Vagina (tissue), 2 donors: Measurements from ENCODE around the gene ANKRD29.

Experiments
- POLR2AphosphoS5 ChIP-seq, 2 donors: sonication (generic); formaldehyde crosslinking; IDR thresholded peaks; one replicate each; pipeline ENCODE4 v1.9.0; 2017; ENCODE audit warnings: antibody characterized with exemption in 2 of 2, mild to moderate bottlenecking in 2 of 2, low read depth in 1 of 2; ENCODE audit not compliant: insufficient read depth in 1 of 2
- TF ChIP-seq, protein P1 (sequence below), 3 experiments: fragments of 450-650 bp in 2 of 3; fragments of 200-600 bp in 1 of 3; sonication (generic) in 1 of 3; IDR thresholded peaks; one replicate each; pipeline ENCODE4 v1.5.1; 2017 to 2019; ENCODE audit warnings: antibody characterized with exemption in 3 of 3, mild to moderate bottlenecking in 2 of 3, moderate library complexity in 2 of 3

DNA sequence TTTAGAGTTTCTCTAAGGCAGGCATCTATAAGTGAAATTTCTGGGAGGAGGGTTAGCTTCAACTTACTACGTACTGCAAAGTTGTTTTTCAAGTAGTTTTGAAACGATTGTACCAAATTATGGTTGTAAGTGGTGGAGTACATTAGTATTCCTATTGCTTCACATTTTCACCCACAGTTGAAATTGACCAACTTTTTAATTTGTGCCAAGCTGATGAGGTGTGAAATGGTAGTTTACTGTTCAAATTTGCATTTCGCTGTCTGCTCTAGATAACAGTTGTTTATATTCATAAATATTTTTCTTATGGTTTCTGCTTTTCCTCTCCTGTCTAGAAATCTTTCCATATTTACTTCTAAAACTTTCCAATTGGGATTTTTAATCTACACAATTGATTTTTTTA lies 95.0 kb downstream of the ANKRD29 start:
- TF ChIP-seq, protein P1, sequence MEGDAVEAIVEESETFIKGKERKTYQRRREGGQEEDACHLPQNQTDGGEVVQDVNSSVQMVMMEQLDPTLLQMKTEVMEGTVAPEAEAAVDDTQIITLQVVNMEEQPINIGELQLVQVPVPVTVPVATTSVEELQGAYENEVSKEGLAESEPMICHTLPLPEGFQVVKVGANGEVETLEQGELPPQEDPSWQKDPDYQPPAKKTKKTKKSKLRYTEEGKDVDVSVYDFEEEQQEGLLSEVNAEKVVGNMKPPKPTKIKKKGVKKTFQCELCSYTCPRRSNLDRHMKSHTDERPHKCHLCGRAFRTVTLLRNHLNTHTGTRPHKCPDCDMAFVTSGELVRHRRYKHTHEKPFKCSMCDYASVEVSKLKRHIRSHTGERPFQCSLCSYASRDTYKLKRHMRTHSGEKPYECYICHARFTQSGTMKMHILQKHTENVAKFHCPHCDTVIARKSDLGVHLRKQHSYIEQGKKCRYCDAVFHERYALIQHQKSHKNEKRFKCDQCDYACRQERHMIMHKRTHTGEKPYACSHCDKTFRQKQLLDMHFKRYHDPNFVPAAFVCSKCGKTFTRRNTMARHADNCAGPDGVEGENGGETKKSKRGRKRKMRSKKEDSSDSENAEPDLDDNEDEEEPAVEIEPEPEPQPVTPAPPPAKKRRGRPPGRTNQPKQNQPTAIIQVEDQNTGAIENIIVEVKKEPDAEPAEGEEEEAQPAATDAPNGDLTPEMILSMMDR (IDR thresholded peaks at IDR 0.05) = no peak
- TF ChIP-seq POLR2AphosphoS5 (IDR thresholded peaks at IDR 0.05; ENCODE audit: insufficient read depth in 1 of 2, low read depth in 1 of 2) = no peak
